DMS53 (cell line): Measurements from ENCODE around the gene BICDL1.
A peak's percentile ranks its signal among the peaks of the same experiment; 100 is the strongest.

Source experiments
- DNase-seq: peaks from one replicate; lab custom pipeline; 2025; lab: John Stamatoyannopoulos, UW

BICDL1 gene

GRCh38 chr12:120102189-120103043 is 113.4 kb downstream of the BICDL1 start:
- no peak for DNase-seq

- no peak for DNase-seq
Observed at GRCh38 chr12:120103044-120103338, 114.0 kb downstream of the BICDL1 start.

- DNase-seq = no peak
Observed at GRCh38 chr12:120103371-120103770, 114.3 kb downstream of the BICDL1 start.

- no peak for DNase-seq
Observed at GRCh38 chr12:120106151-120106550, 117.1 kb downstream of the BICDL1 start.

- DNase-seq = no peak
Observed at GRCh38 chr12:120109570-120110267, 120.7 kb downstream of the BICDL1 start.

DNA sequence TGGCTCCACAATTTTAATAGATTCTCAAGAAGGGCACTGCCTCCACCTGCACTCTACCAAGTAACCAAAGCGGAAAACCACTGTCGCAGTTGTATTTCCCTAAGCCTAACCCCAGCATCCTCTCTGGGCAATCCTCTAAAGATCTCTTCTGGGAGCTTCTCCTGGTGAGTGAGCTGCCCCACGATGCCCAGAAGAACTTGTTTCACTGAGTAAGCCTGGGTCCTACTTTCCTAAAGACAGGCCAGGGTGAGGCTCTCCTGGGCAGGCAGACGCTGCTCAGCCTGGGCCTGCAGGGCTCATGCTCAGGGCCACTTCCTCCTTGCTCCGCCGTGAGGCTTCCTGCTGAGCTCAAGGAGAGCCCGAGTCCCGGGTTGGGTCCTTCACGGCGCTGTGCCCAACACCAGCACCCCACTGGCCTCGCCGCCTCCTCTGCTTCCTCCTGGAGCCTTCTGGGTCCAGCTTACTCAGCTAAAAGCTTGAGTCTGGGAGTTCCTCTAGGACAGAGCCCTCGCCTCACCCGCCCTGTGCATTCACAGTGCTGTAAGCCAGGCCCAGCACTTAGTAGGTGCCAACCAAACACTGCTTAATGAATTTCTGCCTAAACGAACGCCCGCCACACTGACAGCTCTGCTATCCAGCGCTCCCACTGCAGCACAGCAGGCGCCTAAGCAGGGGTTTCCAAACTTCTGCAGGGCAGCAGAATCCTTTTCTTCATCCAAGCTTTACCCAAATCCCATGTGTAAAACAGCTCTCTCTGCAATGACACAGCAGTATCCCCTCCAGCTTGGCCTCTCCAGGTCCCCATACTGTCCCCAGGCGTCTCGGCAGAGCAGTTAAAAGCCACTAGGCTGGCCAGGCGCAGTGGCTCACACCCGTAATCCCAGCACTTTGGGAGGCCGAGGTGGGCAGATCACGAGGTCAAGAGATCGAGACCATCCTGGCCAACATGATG is 121.8 kb downstream of the BICDL1 start:
- no peak for DNase-seq

DNA sequence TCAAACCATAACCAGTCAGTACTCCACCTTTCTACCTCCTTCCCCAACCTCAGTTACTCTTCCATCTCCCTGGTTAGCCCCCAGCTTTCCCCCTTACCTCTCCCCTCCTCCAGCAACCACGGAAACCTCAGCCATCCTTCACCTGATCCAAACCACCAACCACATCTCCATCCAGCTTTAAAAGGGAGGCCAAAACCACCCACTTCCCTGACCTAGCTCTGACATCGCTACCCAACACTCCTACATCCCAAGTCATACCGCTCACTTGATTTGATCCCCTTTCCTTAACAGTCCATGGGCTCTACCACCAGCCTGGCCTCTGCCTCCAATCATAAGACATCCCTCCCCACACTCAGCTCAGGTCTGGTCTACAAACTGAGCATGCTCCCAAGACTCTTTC is 126.0 kb downstream of the BICDL1 start:
- no peak for DNase-seq

DNA sequence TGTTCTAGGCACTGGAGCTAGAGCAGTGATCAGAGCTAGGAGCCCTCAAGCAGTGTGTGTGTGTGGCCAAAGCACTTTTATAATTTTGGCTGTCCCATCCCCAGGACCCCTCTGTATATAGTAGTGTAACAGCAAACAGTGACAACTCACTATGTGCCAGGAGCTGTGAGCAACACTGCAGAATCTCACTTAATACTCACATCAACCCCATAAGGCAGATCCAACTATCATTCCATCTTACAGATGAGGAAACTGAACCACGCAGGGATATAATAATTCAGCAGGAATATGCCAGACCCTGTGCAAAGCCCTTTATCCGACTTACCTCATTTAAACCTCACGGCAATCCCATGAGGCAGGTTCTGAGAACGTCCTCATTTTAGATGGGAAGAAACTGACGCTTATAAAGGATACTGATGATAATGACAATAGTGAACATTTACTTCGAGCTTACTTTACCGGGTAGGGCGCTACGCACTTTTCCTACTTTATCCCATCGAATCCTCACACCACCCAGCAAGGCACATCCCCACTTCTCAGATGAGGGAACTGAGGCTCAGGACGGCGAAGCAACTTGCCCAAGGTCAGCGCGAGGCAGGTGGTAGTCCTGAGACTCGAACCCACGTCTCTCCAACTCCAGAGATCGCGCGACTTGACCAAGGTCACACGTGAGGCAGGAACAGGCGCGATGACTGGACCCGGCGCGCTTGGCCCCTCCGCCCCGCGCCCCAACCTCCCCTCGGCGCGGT is 126.8 kb downstream of the BICDL1 start:
- DNase-seq = peak; percentile 82

- DNase-seq = no peak
Observed at GRCh38 chr12:120116441-120116791, 127.4 kb downstream of the BICDL1 start, which contains the start of gene RAB35. RAB35 (minus strand) TSS chr12:120116753; CDS start chr12:120116650, 103 bp downstream.

DNA sequence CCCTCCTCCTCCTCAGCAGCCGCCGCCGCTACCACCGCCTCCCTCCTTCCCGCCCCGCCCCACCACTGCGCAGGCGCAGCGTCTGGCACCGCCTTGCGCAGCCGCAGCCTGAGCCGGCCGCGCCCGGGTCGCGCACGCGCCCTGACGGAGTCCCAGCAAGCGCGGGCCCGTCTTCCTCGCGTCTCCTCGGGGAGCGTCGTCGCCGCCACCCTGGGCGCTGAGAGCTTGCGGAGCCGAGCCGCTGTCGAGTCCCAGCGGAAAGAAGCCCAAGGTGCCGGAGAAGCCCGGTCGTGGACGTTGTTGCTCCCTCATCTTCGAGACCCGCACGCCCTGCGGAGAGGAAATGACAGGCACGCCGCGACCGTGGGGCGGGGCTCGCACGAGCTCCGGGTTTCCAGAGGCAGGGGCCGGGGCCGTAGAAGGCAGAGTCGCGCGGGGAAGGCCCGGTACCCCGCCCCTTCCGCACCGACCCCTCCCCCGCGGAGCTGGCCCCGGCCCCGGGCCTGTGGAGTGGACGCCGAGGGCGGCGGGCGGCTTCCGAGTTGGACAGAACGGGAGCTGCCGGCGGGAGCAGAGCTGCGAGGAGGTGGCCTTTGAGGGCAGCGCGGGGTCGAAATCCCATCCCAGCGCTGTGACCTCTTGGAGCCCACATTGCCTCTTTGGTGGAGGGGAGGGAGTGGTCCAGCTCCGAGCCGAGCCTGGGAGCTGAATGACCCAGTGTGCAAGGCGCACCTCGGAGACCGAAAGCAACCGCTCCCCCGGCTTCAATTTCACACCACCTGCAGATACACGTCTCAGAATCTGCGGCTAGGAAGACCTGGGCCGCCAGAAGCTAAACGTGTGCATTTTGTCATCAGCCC is 128.0 kb downstream of the BICDL1 start:
- peak; percentile 99 for DNase-seq

DNA sequence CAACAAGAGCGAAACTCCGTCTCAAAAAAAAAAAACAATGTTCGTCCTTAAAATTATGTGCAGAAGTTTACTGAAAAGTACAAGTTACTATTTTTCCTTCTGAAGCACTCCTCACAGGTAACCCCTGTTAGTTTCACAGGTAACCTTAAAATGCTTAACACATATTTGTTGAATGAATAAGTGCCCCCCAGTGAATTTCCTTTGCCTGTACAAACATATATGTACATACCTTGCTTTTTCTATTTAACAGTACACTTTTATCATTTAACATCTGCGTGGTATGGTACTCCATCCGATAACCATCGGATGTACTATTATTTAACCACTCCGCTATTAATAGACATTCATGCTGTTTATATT is 128.9 kb downstream of the BICDL1 start:
- DNase-seq = no peak

DNA sequence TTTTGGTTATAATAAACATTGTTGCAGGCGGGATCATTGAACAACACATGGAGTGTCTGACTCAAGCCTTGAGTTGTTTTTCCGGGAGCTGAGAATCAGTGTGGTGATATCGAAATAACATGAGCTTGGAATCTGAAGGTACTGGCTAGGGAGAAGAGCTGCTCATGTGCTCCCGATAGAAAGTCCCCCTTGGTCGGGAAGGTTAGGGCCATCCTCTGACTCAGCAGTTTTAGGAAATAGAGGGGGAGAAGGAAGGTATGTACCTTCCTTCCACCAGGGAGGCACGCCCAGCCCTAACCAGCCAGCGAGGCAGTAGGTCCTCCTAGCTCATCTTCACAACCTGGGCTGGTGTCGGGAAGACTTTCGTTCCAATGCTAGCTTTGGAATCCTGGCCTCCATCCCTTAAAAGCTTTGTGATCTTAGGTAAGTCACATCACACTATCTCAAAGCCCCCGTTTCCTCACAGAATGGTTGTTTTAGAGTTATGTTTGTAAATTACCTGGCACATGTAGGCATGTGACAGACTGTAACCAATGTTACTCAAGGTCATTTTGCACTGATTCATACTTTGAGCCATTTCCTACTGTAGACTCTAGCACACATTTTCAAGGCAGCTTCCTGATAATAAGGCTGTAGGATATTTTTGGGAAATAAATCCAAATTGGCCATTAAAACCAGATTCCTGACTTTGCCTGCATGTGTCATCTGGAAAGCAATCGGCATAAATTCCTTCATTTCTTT is 129.5 kb downstream of the BICDL1 start:
- peak; percentile 60 for DNase-seq

GRCh38 chr12:120119271-120119973 is 130.4 kb downstream of the BICDL1 start:
- peak; percentile 61 for DNase-seq

DNA sequence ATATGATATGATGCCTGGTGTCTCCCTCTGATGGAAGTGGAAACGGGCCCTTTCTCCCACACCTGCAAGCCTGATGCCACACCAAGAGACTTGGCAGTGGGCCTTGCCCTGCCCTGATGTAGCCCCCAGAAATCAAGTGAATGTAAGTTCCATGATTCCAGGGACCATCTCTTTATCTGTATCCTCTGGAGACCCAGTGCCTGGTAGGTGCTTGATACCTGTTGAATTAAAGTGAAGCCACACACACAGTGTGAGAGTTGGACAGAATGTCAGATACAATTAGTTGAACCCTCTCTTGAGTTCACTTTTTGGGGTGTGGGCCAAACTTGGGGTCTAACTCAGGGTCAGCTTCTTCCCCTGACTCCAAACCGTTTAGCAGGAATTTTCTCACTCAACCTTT is 132.3 kb downstream of the BICDL1 start:
- DNase-seq = no peak

DNA sequence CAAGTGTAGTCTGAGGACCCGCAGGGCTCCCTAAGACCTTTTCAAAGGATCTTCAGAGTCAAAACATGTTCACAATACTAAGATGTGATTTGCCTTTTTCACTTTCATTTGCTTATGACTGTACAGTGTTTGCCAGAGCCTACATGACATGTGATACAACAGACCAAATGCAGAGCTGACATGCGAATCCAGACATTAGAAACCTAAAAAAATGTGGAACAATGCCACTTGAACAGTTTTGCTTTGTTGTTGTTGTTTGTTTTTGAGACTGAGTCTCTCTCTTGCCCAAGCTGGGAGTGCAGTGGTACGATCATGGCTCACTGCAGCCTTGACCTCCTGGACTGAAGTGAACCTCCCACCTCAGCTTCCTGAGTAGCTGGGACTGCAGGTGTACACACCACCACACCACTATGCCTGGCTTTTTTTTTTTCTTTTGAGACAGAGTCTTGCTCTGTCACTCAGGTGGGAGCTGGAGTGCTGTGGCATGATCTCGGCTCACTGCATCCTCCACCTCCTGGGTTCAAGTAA is 132.8 kb downstream of the BICDL1 start:
- peak; percentile 65 for DNase-seq

DNA sequence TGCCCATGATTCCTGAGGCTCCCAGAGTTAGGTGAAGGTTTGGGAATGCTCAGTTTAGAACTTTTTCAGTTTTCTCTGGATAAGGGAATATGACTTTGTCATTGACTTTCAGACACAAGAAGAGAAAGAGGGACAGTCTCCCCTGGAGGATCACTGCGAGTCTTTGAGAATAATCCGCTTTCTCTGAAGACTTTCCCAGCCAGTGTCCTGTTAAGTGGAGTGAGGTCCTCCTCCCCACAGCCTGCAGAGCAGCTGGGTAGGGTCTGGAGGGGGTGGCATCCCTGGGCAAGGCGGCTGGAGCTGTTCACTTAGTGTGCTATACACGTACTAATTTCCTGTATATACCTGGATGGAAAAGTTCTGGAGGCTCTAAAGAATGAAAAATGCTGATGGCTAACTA is 136.0 kb downstream of the BICDL1 start:
- DNase-seq = no peak

- peak; percentile 29 for DNase-seq
Observed at GRCh38 chr12:120125792-120126634, 137.0 kb downstream of the BICDL1 start.

DNA sequence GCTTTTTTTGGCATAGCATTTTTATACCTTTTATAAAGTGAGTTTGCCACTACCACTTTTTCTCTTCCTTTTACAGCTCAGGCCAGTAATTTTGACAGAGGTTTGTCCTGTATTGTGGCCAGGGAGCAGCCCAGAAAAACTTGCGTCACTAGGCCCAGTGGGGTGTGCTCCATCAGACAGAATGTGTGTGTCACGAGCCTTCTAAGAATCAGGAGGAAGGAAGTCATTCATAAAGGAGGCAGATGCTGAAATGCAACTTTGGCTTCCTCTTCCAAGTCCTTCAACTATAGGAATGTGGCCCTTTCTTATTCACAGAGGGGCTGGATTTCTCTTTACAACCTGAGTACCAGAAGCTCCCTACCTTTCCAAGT is 137.6 kb downstream of the BICDL1 start:
- DNase-seq = no peak
